PC-3 (cell line): ENCODE data around the gene DIPK2B.

ENCODE experiments used
- EZH2 ChIP-seq: fragments of 300-600 bp; sonication (generic); IDR thresholded peaks from one replicate; pipeline ENCODE4 v1.6.1; 2017; ENCODE audit warnings: antibody characterized with exemption, mild to moderate bottlenecking, low read length; ENCODE audit not compliant: unreplicated experiment
- EZH2phosphoT487 ChIP-seq: fragments of 300-600 bp; sonication (generic); IDR thresholded peaks from 2 replicates; pipeline ENCODE4 v1.6.1; 2018; ENCODE audit warnings: mild to moderate bottlenecking, antibody characterized with exemption, low read length, borderline replicate concordance
- TF ChIP-seq, protein P1 (sequence below): fragments of 300-600 bp; sonication (generic); conservative IDR thresholded peaks from 2 replicates; pipeline ENCODE4 v1.5.1; 2017; ENCODE audit warnings: antibody characterized with exemption, low read depth, mild to moderate bottlenecking, low read length

- TF ChIP-seq, protein P1, sequence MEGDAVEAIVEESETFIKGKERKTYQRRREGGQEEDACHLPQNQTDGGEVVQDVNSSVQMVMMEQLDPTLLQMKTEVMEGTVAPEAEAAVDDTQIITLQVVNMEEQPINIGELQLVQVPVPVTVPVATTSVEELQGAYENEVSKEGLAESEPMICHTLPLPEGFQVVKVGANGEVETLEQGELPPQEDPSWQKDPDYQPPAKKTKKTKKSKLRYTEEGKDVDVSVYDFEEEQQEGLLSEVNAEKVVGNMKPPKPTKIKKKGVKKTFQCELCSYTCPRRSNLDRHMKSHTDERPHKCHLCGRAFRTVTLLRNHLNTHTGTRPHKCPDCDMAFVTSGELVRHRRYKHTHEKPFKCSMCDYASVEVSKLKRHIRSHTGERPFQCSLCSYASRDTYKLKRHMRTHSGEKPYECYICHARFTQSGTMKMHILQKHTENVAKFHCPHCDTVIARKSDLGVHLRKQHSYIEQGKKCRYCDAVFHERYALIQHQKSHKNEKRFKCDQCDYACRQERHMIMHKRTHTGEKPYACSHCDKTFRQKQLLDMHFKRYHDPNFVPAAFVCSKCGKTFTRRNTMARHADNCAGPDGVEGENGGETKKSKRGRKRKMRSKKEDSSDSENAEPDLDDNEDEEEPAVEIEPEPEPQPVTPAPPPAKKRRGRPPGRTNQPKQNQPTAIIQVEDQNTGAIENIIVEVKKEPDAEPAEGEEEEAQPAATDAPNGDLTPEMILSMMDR = no peak
- no peak for TF ChIP-seq EZH2phosphoT487
- no peak for TF ChIP-seq EZH2
Observed at GRCh38 chrX:45228126-45228525, 27.4 kb upstream of the DIPK2B start.
